Stimulated activated CD8-positive, alpha-beta memory T cell treated with anti-CD3 and anti-CD28 coated beads, Interleukin-7, amount 100 ng/mL, for 24 hours (primary cell): Measurements from ENCODE around the gene UNC5C.

Experiments
- DNase-seq: peaks from one replicate; pipeline ENCODE4 v3.0.0-alpha.2; 2020; ENCODE audit warnings: low read depth

UNC5C gene

GRCh38 chr4:95398217-95398616, 150.6 kb downstream of the UNC5C start:
- no peak for DNase-seq

DNA sequence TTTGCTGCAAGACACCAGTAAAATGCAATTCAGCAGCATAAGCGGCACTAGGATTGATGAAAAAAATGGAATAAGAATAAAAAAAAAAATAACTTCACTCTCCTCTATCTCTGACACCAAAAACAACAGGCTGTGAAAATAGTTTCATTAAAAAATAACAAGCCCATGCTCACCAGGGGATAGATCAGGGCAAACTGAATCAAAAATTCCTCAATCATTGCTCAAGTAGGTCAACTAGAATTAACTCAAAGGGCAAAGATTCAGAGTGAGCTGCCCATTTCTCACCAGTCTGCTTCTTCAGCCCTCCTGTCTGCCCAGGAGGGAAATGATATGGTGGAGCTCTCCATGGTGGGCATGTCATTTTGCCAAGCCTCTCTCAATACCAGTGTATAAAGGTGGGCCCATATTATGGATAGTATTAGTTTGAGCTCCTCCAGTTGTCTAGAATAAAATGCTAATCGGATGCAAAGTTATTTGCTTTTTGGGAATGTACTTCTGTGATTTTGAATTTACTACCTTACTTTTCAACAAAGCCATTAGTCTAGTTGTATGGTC, 153.9 kb downstream of the UNC5C start:
- no peak for DNase-seq

DNA sequence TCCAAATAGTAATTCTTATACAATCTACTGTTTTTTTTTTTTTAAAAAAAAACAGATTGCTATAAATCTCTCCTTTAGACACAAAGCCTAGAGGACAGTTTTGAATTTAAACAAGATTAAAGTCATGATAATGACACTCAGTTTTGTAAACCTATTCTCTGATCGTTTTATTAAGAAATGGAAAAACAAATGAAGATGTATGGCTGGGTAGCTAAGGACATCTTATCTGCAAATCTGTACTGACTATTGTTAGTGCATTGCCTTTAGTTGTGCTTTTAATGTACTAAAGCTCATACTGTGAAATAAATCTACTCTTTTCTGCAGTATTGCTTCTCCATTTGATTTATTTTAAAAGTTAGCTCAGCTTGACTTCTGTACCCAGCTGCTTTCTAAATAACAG, 155.0 kb downstream of the UNC5C start:
- DNase-seq: no peak

DNA sequence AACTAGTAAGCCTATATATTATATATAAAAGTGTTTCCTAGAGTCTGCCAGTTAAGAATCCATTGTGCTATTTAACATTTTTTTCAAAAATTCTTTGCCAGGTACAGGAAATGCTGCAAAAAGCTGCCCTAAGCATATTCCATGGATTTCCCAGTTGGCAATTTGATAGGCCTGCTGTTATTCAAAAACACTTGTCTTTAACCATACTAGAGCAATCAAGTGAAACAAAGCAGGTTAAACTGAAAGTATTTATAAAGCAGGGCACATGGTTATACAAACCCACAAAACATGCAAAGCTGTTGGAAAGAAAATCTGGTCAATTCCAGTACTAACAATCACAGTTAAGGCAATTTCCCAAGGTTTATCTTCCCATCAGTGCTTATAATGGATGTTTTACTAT, 159.9 kb downstream of the UNC5C start:
- DNase-seq: no peak

GRCh38 chr4:95387719-95388118, 161.1 kb downstream of the UNC5C start:
- no peak for DNase-seq

DNA sequence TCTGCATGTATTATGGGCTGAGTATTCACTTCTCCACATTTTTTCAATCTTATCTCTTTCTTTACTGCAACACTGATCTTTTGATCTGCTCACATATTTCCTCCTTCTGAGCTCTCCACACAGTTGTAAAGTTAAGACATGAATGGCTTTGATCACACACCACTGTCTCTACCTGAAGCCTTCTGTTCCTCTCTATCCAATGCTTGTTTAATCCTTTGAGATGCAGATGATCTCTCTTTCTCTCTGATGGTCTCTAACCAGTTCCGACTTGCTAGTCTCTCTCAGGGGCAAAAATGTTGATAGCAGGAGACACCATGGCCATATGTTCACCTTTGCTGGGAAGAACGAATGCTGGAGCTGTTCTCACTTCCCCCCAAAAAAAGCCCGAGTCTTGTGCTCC, 162.4 kb downstream of the UNC5C start:
- DNase-seq: no peak

DNA sequence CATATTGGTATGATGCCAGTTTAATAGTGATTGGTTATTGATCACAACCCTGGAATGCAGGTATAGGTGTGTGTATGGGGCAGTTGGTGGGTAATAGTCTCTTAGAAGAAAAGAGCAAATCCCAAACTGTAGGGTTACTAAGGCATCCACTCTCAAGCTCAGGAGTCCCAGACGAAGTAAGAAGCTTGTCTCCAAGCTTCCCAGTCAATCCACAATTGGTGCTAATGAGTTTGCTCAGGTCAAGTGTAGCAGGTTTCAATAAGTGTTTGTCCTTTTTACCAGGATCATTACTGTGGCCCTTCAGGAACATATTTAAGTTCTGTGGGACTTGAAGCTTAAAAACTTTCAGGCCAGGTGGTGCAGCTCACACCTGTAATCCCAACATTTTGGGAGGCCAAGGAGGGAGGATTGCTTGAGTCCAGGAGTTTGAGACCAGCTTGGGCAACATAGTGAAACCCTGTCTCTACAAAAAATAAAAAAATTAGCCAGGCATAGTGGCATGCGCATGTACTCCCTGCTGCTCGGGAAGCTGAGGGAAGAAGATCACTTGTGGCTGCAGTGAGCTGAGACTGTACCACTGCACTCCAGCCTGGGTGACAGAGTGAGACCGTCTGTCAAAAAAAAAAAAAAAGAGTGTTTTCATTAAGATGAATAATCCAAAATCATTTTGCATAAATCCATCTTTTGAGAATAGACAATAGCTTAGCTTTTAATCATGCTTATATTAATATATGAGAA, 166.8 kb downstream of the UNC5C start:
- no peak for DNase-seq

- no peak for DNase-seq
Measured at GRCh38 chr4:95379633-95380032, 169.1 kb downstream of the UNC5C start.

DNA sequence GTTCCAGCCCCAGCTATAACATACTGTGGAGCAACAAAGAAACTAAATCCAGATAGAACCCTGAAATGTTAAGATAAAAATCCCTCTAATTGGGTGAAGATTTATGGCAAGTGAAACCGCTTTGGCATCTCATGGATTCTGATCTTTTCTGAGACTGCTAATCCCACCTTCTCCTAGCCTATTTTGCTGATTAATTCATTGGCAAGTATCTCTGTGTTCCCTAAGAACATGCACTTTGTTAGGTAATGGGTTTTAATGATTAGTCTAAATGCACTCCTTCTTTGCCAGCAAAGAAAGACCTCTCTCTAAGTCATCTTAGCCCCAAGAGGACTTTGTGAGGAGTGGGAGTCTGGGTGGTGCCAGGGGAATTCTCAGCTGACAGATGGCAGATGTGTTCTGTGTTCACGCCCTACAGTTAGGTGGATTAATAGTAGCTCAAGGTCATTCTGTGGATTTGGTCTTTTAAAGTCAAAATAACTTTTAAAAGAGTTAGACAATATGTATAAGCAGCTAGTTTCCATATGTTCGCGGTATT, 171.3 kb downstream of the UNC5C start:
- no peak for DNase-seq

GRCh38 chr4:95371476-95372224, 177.1 kb downstream of the UNC5C start:
- no peak for DNase-seq

DNA sequence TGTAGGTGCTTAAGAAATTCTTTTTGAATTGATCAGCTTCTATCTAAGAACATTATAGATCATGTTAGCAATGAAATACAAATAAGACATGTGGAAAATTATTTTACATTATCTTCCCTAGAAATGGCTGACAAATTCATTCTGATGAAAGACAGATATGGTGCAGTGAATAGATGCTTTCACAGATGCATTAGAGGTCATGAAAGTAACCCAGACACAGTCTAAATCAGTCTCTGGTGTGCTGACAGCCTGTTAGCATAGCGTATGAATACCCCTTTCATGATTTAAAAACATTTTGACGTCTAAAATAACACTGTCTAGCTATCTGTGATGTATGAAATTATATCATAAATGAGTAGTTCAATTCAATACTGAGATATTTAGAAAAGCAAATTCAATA, 180.9 kb downstream of the UNC5C start:
- DNase-seq: no peak

DNA sequence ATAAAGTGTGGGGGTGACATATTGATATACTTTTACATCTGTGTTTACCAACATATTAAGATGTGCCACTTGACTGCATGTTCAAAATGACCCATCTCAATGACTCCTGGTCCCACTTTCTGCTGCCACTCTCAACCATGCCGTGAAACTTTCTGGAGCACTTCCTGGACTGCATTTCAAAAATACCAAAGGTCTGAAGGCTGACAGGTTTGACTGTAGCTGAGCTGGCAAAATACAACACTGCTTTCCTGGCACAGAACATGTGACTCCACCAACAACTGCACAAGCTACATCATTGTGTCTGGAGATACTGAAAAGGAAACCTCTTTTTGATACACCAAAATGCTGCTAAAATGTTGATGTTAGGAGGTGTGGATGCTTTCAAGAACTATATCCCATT, 184.8 kb downstream of the UNC5C start:
- DNase-seq: no peak

GRCh38 chr4:95363559-95363925, 185.2 kb downstream of the UNC5C start:
- no peak for DNase-seq

GRCh38 chr4:95362906-95363558, 185.7 kb downstream of the UNC5C start:
- no peak for DNase-seq

DNA sequence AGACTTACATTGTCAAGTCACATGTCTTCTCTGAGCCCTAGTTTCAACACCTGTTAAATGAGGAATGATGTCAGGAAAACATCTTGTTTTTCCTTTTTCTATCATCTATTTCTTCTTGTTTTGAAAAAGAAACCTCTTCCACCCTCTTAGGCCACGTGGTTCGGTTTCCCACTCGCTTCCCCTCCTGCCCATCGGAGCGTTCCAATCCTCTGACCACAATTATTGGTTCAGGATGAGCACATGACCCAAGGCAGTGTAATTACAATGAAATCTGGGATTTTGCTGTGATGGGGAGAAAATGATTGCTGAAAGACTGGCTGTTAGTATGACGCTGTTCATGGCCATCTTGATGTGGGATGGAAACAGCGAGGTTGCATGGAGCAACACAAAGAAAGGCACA, 186.7 kb downstream of the UNC5C start:
- DNase-seq: no peak

GRCh38 chr4:95361696-95361965, 187.1 kb downstream of the UNC5C start:
- no peak for DNase-seq

DNA sequence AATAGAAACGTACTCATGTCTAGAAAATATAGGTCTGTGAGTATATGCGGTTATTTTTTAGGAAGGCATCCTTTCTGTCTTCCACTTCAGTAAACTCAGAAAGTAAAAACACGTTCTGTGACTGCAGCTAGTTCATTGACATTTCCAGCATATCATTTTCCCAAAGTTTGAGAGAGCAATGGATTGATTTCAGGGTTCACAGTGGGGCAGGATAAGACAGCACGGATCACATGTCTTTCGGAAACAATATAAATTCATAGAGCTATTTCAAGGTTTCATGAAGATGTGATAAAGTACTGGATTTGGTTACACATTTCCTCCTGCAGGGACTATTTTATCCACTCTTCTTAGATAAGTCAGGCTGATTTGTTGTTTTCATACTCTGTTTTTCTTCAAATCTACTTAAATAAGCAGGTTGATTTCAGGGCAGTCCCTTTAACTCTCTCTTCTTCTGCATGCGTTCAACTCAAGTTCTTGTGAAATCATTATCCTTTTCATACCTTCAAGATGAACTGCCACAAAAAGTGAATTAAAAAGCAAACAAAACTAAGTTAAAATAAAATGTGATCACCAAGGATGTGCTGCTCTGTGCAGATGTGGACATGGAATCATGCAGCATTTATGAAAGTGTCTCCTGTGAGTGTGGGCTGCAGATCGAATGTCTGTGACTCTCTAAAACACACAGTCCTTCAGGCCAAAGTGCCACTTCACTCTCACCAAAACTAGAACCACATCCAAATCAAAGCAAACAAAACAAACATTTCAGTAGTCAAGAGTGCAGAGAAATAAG, 187.7 kb downstream of the UNC5C start:
- DNase-seq: no peak

DNA sequence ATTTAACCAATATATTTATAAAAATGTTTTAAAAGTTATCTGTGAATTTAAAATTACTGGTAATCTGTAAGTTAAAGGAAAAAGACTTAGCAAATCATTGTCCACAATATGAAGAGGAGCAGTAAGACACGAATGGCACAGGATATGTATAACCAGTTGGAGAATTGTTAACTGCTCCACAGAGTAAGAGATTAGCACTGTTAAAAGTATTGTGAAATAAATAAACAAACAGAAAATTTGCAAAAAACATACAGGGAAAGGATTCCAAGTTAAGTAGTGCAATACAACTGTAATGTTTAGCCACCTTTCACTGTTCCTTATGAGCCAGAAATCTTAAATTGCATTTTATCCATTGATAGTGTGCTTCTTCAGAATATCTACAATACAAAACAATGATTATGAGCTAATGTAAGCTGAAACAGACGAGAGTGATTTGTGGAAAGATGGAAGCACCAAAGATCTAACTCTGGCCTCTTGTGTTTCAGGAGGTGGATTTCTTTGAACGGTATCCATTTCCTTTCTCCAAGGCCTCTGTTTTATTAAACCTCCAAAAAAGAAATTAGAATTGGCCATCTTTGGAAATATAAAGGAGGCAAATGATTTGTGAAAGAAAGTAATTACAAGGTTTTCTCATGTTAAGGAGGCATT, 188.4 kb downstream of the UNC5C start:
- DNase-seq: no peak

- DNase-seq: no peak
Measured at GRCh38 chr4:95358421-95358820, 190.4 kb downstream of the UNC5C start.

DNA sequence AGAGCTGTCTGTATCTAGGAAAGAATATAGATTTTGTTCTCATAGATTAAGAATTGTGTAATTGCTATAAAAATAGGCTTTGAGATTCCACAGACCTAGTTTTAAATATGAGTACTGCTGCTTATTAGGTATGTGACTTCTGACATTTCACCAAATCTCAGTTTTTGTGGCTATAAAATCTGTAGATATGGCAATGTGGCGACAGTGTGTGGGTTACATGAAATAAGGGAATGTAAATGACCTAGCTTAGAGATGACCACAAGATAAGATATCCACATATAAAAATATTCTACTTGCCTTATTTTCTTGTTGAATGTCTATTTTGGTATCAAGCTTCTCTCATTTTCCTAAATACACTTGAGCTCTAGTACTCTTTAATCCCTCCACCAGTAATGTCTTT, 193.8 kb downstream of the UNC5C start:
- no peak for DNase-seq

GRCh38 chr4:95348418-95348817, 200.4 kb downstream of the UNC5C start:
- no peak for DNase-seq

DNA sequence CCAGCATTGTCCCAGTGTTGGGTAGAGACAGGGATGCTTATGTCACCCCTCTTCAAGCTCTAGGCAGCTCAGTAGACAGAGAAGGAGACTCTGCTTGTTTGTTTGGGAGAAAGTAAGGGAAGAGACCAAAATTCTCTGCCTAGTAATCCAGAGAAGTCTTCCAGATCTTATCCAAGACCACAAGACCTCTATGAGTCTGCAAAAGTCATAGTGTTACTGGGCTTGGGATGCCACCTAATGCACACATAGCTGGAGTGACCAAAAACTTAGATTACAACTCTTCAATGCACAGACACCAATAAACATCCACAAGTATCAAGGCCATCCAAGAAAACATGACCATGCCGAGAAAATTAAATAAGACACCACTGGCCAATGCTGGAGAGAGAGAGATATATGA, 205.5 kb downstream of the UNC5C start:
- DNase-seq: no peak
